Sigmoid colon (tissue), 4 donors: ENCODE measurements around the gene TMEM114.

Experiments
- EP300 ChIP-seq, 4 donors: sonication (generic); formaldehyde crosslinking; IDR thresholded peaks; one replicate each; pipeline ENCODE4 v1.6.1; 2017; ENCODE audit warnings: antibody characterized with exemption in 4 of 4
- POLR2A ChIP-seq, 2 donors: fragments of 450-650 bp; IDR thresholded peaks; one replicate each; pipeline ENCODE4 v1.6.1; 2016; ENCODE audit warnings: antibody characterized with exemption in 2 of 2, mild to moderate bottlenecking in 2 of 2, moderate library complexity in 2 of 2
- POLR2AphosphoS5 ChIP-seq, 4 donors: sonication (generic); formaldehyde crosslinking; IDR thresholded peaks; one replicate each; pipeline ENCODE4 v1.6.1; 2017; ENCODE audit warnings: antibody characterized with exemption in 4 of 4
- TF ChIP-seq, protein P1 (sequence below), 4 experiments: fragments of 450-650 bp in 3 of 4; fragments of 200-600 bp in 1 of 4; IDR thresholded peaks; one replicate each; pipeline ENCODE4 v1.5.1; 2016 to 2019; ENCODE audit warnings: antibody characterized with exemption in 4 of 4, mild to moderate bottlenecking in 3 of 4, moderate library complexity in 2 of 4

DNA sequence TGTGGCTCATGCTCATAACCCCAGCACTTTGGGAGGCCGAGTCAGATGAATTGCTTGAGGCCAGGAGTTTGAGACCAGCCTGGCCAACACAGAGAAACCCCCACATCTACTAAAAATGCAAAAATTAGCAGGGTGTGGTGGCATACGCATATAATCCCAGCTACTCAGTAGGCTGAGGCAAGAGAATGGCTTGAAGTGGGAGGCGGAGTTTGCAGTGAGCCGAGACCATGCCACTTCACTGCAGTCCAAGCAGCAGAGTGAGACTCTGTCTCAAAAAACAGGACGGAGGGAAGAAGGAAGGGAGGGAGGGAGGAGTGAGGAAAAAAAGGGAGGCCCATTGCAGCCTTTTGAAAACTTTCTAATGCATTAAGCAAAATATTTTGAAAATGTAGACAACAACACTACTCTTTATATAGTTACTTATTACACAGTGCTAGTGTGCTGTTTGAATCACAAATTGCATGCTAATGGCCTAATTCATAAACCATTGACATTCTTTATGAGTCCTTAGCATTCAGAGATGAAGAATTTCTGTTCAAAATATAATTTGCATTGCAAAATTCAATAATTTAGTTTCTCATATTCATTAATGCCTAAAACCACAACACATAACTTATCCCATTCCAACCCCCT is 59.4 kb downstream of the TMEM114 start:
- TF ChIP-seq EP300 (IDR thresholded peaks at IDR 0.05), result no peak
- no peak for TF ChIP-seq POLR2A (IDR thresholded peaks at IDR 0.05)
- TF ChIP-seq, protein P1, sequence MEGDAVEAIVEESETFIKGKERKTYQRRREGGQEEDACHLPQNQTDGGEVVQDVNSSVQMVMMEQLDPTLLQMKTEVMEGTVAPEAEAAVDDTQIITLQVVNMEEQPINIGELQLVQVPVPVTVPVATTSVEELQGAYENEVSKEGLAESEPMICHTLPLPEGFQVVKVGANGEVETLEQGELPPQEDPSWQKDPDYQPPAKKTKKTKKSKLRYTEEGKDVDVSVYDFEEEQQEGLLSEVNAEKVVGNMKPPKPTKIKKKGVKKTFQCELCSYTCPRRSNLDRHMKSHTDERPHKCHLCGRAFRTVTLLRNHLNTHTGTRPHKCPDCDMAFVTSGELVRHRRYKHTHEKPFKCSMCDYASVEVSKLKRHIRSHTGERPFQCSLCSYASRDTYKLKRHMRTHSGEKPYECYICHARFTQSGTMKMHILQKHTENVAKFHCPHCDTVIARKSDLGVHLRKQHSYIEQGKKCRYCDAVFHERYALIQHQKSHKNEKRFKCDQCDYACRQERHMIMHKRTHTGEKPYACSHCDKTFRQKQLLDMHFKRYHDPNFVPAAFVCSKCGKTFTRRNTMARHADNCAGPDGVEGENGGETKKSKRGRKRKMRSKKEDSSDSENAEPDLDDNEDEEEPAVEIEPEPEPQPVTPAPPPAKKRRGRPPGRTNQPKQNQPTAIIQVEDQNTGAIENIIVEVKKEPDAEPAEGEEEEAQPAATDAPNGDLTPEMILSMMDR (IDR thresholded peaks at IDR 0.05), result no peak
- TF ChIP-seq POLR2AphosphoS5 (IDR thresholded peaks at IDR 0.05), result no peak
